ENCODE data around the gene RBM17. TPM values are rescaled to one million over a fixed set of nuclear protein-coding genes. Genes with fewer than 3 reads are reported as not detected.
A peak's percentile ranks its signal among the peaks of the same experiment; 100 is the strongest.
"Not testable (repeated sequence)": the region's sequence is repeated elsewhere in the genome, so short reads cannot be mapped to it uniquely, and the experiment has no call there.

RBM17 gene
- total and polyA plus RNA-seq, 11 donors: 29.2 to 83.9 (median 60.6) TPM

DNA sequence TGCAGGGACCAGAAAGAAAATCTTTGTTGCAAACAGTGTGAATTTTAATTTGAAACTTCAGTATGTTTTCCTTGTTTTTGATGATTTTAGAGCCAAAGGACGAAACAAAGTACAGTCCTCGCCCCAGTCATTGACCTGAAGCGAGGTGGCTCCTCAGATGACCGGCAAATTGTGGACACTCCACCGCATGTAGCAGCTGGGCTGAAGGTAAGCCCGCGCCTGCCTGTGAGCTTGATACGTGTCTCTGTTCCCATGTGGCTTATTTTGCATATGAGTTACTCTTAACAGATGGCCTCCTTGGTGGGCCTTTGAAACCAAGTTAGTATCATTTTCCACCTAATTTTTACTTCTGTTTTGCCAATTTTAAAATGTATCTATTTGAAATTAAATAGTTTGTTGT lies 12.3 kb downstream of the RBM17 start:
- TF ChIP-seq CTCF (IDR thresholded peaks at IDR 0.05) (no peak), POLR2A (IDR thresholded peaks at IDR 0.05) (no peak)
- ATAC-seq: no peak
- Histone ChIP-seq H3K4me3 (no peak overlapping the region), H3K36me3 (peaks cover 0 to 95% (median 84%) of the 10 kb centered on the region in 9 donors), H3K9me3 (no peaks in the 10 kb centered on the region), H3K27me3 (no peaks in the 10 kb centered on the region), H3K27ac (no peak overlapping the region), H3K4me1 (peaks cover 0 to 12% (median 6%) of the 10 kb centered on the region in 12 donors)
- no peak for DNase-seq
- intact Hi-C loops (cut with DNase I): loop anchor here in 1 of 10 donors (10.0 kb wide), 1 partner anchor 104 kb away; the partner anchor contains the start of gene PFKFB3
- WGBS, 4 donors: 84 to 91% (median 85%) methylated on average over 8 of the region's 8 CpGs

DNA sequence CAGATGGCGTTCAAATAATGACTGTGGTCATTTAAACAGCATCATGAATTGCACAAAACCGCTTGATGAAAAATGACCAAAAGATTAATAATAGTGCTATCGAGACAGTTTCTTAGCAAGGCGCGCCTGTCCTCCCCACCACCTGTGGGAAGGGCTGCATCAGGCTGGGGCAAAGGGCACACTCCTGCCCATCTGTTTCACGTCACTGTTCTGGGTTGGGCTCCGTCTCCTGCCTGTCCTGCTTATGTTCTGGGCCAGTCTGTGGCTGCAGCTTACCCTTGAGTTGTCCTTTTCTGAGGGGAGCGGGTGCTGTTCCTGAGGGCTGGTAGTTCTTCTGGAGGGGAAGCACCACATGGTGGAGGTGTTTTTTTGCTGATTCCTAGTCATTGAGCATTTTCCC lies 13.3 kb downstream of the RBM17 start:
- ATAC-seq (peak in 3 of 4 donors; percentile 24 to 58 (median 50)), DNase-seq (no peak)
- Histone ChIP-seq H3K36me3 (peaks cover 0 to 100% (median 92%) of the 10 kb centered on the region in 9 donors), H3K4me1 (peaks cover 0 to 8% (median 0%) of the 10 kb centered on the region in 12 donors), H3K4me3 (no peak overlapping the region), H3K9me3 (no peaks in the 10 kb centered on the region), H3K27ac (no peak overlapping the region), H3K27me3 (no peaks in the 10 kb centered on the region)
- intact Hi-C loops (cut with DNase I): loop anchor here in 1 of 10 donors (10.0 kb wide), 1 partner anchor 103 kb away; the partner anchor contains the start of gene PFKFB3
- WGBS, 4 donors: 78 to 92% (median 87%) methylated on average over 8 of the region's 8 CpGs
- TF ChIP-seq POLR2A (IDR thresholded peaks at IDR 0.05): no peak
- no peak for TF ChIP-seq CTCF (IDR thresholded peaks at IDR 0.05)

GRCh38 chr10:6103591-6103990 lies 14.8 kb downstream of the RBM17 start:
- DNase-seq (no peak), ATAC-seq (peak in 1 of 4 donors; percentile 49)
- Histone ChIP-seq H3K27ac (peak overlapping the region in 1 of 12 donors; percentile 10), H3K36me3 (peaks cover 0 to 100% (median 92%) of the 10 kb centered on the region in 9 donors), H3K4me3 (no peak overlapping the region), H3K9me3 (no peaks in the 10 kb centered on the region), H3K4me1 (peaks cover 0 to 9% (median 0%) of the 10 kb centered on the region in 12 donors), H3K27me3 (no peaks in the 10 kb centered on the region)
- intact Hi-C loops (cut with DNase I): loop anchor here in 1 of 10 donors (10.0 kb wide), 1 partner anchor 101 kb away; the partner anchor contains the start of gene PFKFB3
- WGBS, 4 donors: 56 to 66% (median 64%) methylated on average over 8 of the region's 8 CpGs
- TF ChIP-seq CTCF (IDR thresholded peaks at IDR 0.05) (no peak), POLR2A (IDR thresholded peaks at IDR 0.05) (no peak)

DNA sequence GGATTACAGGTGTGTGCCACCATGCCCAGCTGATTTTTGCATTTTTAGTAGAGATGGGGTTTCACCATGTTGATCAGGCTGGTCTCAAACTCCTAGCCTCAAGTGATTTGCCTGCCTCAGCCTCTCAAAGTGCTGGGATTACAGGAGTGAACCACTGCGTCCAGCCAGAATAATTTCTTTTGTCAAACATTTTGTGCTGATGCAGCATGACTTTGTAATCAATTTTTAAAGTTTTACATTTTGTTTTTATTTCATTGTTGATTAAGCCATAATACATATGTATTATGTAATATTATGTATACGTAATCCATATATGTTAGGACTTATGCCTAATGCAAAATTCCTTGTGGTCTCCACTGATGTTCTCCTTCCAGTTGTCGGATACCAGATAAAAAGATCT lies 18.8 kb downstream of the RBM17 start:
- not testable (repeated sequence) for H3K27me3 ChIP-seq, H3K4me3 ChIP-seq, H3K27ac ChIP-seq, ATAC-seq, H3K9me3 ChIP-seq, DNase-seq
- Histone ChIP-seq H3K4me1 (peaks cover 0 to 22% (median 0%) of the 10 kb centered on the region in 12 donors), H3K36me3 (peaks cover 0 to 100% (median 94%) of the 10 kb centered on the region in 9 donors)
- intact Hi-C loops (cut with DNase I): loop anchor here in 9 of 10 donors (2.0 to 10.0 kb wide), 10 partner anchors 37 to 295 kb away; partner anchors contain the start of gene PFKFB3 (in 5 of the 9)
- WGBS, 4 donors: 75 to 93% (median 88%) methylated on average over 3 of the region's 3 CpGs

Measured in heart left ventricle (tissue), 16 donors.